Type B pancreatic cell (in vitro differentiated cells): ENCODE measurements around the gene RPL39L. TPM values are rescaled to one million over a fixed set of nuclear protein-coding genes. Genes with fewer than 3 reads are reported as not detected.

ENCODE experiments used
- DNase-seq: peaks from one replicate; pipeline ENCODE4 v3.0.0; 2021; ENCODE audit warnings: mixed read lengths; ENCODE audit not compliant: unreplicated experiment; ENCODE audit errors: extremely low spot score
- H3K27ac Mint-ChIP-seq: 2 replicates; pipeline ENCODE4 v1.8.0; 2021; ENCODE audit warnings: mild to moderate bottlenecking, mixed read lengths
- H3K27me3 Mint-ChIP-seq: 2 replicates; pipeline ENCODE4 v1.8.0; 2021; ENCODE audit warnings: mixed read lengths
- H3K36me3 Mint-ChIP-seq: 2 replicates; pipeline ENCODE4 v1.8.0; 2021; ENCODE audit warnings: mixed read lengths
- H3K4me1 Mint-ChIP-seq: one replicate; pipeline ENCODE4 v1.8.0; 2021; ENCODE audit warnings: mixed read lengths; ENCODE audit not compliant: unreplicated experiment
- H3K4me3 Mint-ChIP-seq: 2 replicates; pipeline ENCODE4 v1.8.0; 2021; ENCODE audit warnings: mild to moderate bottlenecking, mixed read lengths
- H3K9me3 Mint-ChIP-seq: 2 replicates; pipeline ENCODE4 v1.8.0; 2021; ENCODE audit warnings: mixed read lengths
- total RNA-seq: library from RNA; stranded (reverse); gene quantifications from 2 replicates; pipeline ENCODE4 v1.2.1, GENCODE V29; 2021; ENCODE audit warnings: low replicate concordance
- TF ChIP-seq, protein P1 (sequence below): fragments of 200-600 bp; sonication (generic); conservative IDR thresholded peaks from 2 replicates; pipeline ENCODE4 v1.5.0; 2021; ENCODE audit warnings: antibody characterized with exemption, mild to moderate bottlenecking

RPL39L gene
- total RNA-seq, 1 donor from 2014 or later: 14.9 TPM

DNA sequence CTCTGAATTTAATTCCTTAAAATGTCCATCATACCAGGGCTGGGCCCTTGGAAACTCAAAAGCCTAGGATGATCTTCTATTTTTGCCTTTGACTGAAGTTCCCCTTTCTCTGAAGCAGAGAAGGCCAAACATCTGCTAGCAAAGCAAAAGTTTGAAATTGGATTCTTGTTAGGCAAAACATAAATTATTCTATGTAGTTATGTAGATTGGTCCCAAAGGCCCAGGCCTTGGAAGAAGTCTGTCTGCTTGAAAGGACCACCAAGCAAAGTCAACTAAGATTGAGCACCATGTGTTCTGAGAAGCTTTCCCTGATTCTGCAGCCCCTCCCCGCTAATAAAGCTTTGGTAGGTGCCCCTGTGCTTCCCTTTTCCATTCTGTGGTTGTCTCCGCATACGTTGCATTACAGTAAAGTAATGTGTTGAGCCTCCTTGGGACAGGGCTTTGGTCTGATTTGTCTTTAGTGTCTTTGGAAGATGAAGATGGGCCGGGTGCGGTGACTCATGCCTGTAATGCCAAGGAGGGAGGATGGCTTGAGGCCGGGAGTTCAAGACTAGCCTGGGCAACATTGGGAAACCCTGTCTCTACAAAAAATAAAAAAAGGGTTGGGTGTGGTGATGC, 56.4 kb downstream of the RPL39L start:
- DNase-seq: no peak
- H3K27ac Mint-ChIP-seq: no peak overlapping the region
- H3K9me3 Mint-ChIP-seq: no peaks in the 10 kb centered on the region
- no peaks in the 10 kb centered on the region for H3K4me1 Mint-ChIP-seq
- no peaks in the 10 kb centered on the region for H3K36me3 Mint-ChIP-seq
- TF ChIP-seq, protein P1, sequence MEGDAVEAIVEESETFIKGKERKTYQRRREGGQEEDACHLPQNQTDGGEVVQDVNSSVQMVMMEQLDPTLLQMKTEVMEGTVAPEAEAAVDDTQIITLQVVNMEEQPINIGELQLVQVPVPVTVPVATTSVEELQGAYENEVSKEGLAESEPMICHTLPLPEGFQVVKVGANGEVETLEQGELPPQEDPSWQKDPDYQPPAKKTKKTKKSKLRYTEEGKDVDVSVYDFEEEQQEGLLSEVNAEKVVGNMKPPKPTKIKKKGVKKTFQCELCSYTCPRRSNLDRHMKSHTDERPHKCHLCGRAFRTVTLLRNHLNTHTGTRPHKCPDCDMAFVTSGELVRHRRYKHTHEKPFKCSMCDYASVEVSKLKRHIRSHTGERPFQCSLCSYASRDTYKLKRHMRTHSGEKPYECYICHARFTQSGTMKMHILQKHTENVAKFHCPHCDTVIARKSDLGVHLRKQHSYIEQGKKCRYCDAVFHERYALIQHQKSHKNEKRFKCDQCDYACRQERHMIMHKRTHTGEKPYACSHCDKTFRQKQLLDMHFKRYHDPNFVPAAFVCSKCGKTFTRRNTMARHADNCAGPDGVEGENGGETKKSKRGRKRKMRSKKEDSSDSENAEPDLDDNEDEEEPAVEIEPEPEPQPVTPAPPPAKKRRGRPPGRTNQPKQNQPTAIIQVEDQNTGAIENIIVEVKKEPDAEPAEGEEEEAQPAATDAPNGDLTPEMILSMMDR: no peak
- no peak overlapping the region for H3K4me3 Mint-ChIP-seq
- H3K27me3 Mint-ChIP-seq: no peaks in the 10 kb centered on the region

DNA sequence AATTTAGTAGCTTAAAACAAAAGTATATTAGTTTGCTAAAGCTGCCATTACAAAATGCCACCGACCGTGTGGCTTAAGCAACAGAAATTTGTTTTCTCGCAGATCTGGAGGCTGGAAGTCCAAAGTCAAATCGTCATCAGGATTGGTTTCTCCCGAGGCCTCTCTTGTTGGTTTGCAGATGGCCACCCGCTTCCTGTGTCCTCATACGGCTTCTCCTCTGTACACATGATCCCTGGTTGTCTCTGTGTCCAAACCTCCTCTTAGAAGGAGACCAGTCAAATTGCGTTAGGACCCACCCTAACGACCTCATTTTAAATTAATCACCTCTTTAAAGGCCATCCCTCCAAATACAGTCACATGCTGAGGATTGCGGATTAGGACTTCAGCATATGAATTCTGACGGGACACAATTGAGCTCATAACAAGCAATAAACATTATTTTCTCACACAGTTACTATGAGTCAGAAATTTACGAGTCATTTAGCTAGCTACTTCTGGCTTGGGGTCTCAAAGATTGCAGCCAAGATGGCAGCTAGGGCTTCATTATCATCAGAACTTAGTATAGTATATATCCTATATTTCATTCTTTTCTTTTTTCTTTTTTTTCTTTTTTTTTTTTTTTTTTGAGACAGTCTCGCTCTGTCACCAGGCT, 58.4 kb downstream of the RPL39L start:
- Mint-ChIP-seq H3K4me3 (no peak overlapping the region), H3K36me3 (no peaks in the 10 kb centered on the region), H3K27ac (no peak overlapping the region)

DNA sequence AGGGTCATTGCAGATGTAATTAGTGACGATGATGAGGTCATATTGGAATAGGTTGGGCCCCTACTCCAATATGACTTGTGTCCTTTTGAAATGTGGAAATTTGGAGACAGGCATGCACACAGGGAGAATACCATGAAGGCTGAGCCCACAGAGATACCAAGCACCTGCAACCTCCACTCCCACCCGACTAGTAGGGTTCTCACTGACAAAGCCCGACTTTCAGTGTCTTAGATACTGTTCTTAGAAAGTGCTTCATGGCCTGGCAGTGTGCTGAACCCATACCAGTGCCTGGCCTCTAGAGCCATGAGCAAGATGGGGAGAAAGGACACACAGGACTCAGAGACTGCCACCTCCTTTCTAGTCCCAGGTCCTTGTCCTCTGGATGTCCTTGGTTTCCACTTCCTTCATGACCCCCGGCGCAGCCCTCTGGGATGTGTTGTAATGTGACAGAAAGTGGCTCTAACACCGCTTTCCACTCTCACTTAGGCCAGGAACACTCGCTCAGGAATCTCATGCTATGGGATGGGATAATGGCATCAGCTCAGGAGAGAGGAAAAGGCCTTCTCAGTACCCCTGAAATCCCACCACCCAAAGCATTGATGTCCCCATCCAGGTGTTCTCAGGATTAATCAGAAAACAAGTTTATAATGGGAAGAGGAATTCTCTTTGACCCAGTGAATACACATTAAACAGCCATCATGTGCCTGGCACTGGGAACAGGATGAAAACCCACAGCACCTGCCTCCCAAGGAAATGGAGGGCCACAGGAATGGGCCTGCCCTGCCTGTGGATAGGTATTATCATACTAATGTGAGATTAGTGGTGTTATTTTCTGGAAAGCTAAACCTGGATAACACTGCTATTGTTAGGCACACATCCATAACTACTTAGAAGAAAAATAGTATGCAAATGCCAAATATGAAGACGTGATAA, 59.9 kb downstream of the RPL39L start:
- H3K36me3 Mint-ChIP-seq: peaks cover 2% of the 10 kb centered on the region
- no peak overlapping the region for H3K4me3 Mint-ChIP-seq
- no peak overlapping the region for H3K27ac Mint-ChIP-seq
- no peaks in the 10 kb centered on the region for H3K27me3 Mint-ChIP-seq
- TF ChIP-seq, protein P1: no peak
- DNase-seq: no peak
- no peaks in the 10 kb centered on the region for H3K4me1 Mint-ChIP-seq
- H3K9me3 Mint-ChIP-seq: no peaks in the 10 kb centered on the region

More for the DNA sequence above, 58.4 kb downstream of the RPL39L start:
- TF ChIP-seq, protein P1: no peak
- no peaks in the 10 kb centered on the region for H3K4me1 Mint-ChIP-seq
- H3K9me3 Mint-ChIP-seq: no peaks in the 10 kb centered on the region
- DNase-seq: no peak
- no peaks in the 10 kb centered on the region for H3K27me3 Mint-ChIP-seq

DNA sequence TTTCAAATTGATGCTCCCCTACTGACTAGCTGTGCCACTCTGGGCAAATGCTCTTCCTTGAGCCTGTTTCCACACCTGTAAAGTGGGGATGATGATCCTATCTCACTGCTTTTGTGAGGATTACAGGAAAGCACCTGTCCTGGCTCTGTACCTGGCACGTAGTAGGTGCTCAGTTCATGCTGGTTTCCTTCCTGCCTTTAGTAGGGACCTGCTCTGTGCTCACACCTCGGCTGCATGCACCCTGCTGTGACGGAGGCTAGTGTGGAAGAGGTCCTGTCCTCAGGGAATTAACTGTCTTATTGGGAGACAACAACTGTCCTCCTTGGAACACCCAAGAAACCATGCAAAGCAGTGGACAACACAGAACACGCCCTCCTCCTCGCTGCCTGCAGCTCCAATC, 61.8 kb downstream of the RPL39L start:
- no peak for DNase-seq
- Mint-ChIP-seq H3K9me3 (no peaks in the 10 kb centered on the region), H3K36me3 (peaks cover 8% of the 10 kb centered on the region), H3K4me1 (no peaks in the 10 kb centered on the region), H3K4me3 (no peak overlapping the region), H3K27ac (no peak overlapping the region), H3K27me3 (no peaks in the 10 kb centered on the region)
- TF ChIP-seq, protein P1: no peak

DNA sequence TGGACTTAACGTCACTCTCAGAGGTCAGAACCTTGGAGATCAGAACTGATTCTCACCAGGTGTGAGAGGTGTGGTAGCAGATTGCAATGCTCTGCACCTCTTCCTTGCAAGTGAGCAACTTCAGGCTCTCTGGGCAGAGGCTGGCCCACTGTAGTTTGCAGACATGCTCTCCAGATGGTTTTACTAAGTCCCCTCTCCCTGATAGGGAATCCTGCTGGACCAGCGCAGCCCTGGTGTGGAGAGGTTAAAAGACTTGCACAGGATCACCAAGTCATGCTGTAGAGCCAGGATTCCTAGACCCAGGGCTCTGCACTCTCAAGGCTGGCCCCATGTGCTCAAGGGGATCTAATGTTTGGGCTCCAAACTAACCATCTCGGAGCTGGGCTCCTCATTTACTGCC, 62.2 kb downstream of the RPL39L start:
- no peak for DNase-seq
- no peak overlapping the region for H3K4me3 Mint-ChIP-seq
- H3K4me1 Mint-ChIP-seq: no peaks in the 10 kb centered on the region
- TF ChIP-seq, protein P1: no peak
- no peak overlapping the region for H3K27ac Mint-ChIP-seq
- no peaks in the 10 kb centered on the region for H3K9me3 Mint-ChIP-seq
- H3K27me3 Mint-ChIP-seq: no peaks in the 10 kb centered on the region
- peaks cover 8% of the 10 kb centered on the region for H3K36me3 Mint-ChIP-seq
